Measurements from ENCODE around the gene UQCC2.

The UQCC2 gene

GRCh38 chr6:33710296-33711121, 991 bp downstream of the UQCC2 start:
- Histone ChIP-seq H3K4me3 (ENCODE audit: low read length) (peak overlapping the region; percentile 74), H3K27me3 (ENCODE audit: control insufficient read depth, insufficient read depth, low read length) (no peaks in the 10 kb centered on the region), H3K9ac (ENCODE audit: low read length) (peak overlapping the region; percentile 87), H3K36me3 (ENCODE audit: control insufficient read depth, low read depth, low read length) (peaks cover 30% of the 10 kb centered on the region), H3K9me3 (ENCODE audit: control insufficient read depth, low read depth, low read length) (no peaks in the 10 kb centered on the region), H3K27ac (ENCODE audit: low read length) (no peak overlapping the region), H3K4me1 (ENCODE audit: control insufficient read depth, low read depth, low read length) (peaks cover 11% of the 10 kb centered on the region)

GRCh38 chr6:33709605-33710295, 1.8 kb downstream of the UQCC2 start:
- peaks cover 11% of the 10 kb centered on the region for H3K4me1 ChIP-seq (ENCODE audit: control insufficient read depth, low read depth, low read length)
- H3K9ac ChIP-seq (ENCODE audit: low read length), result no peak overlapping the region
- no peaks in the 10 kb centered on the region for H3K9me3 ChIP-seq (ENCODE audit: control insufficient read depth, low read depth, low read length)
- no peak overlapping the region for H3K4me3 ChIP-seq (ENCODE audit: low read length)
- H3K27me3 ChIP-seq (ENCODE audit: control insufficient read depth, insufficient read depth, low read length), result no peaks in the 10 kb centered on the region
- peaks cover 30% of the 10 kb centered on the region for H3K36me3 ChIP-seq (ENCODE audit: control insufficient read depth, low read depth, low read length)
- H3K27ac ChIP-seq (ENCODE audit: low read length), result no peak overlapping the region

- Histone ChIP-seq H3K27ac (ENCODE audit: low read length) (no peak overlapping the region), H3K9me3 (ENCODE audit: control insufficient read depth, low read depth, low read length) (no peaks in the 10 kb centered on the region), H3K9ac (ENCODE audit: low read length) (no peak overlapping the region), H3K4me1 (ENCODE audit: control insufficient read depth, low read depth, low read length) (peaks cover 11% of the 10 kb centered on the region), H3K27me3 (ENCODE audit: control insufficient read depth, insufficient read depth, low read length) (no peaks in the 10 kb centered on the region), H3K36me3 (ENCODE audit: control insufficient read depth, low read depth, low read length) (peaks cover 30% of the 10 kb centered on the region), H3K4me3 (ENCODE audit: low read length) (no peak overlapping the region)
Observed at GRCh38 chr6:33708516-33709204, 2.8 kb downstream of the UQCC2 start.

- H3K4me3 ChIP-seq (ENCODE audit: low read length), result no peak overlapping the region
- H3K27ac ChIP-seq (ENCODE audit: low read length), result no peak overlapping the region
- no peak overlapping the region for H3K9ac ChIP-seq (ENCODE audit: low read length)
- no peaks in the 10 kb centered on the region for H3K9me3 ChIP-seq (ENCODE audit: control insufficient read depth, low read depth, low read length)
- H3K27me3 ChIP-seq (ENCODE audit: control insufficient read depth, insufficient read depth, low read length), result no peaks in the 10 kb centered on the region
- H3K4me1 ChIP-seq (ENCODE audit: control insufficient read depth, low read depth, low read length), result peaks cover 11% of the 10 kb centered on the region
- H3K36me3 ChIP-seq (ENCODE audit: control insufficient read depth, low read depth, low read length), result peaks cover 32% of the 10 kb centered on the region
Observed at GRCh38 chr6:33707771-33708170, 3.7 kb downstream of the UQCC2 start.

GRCh38 chr6:33705955-33706725, 5.4 kb downstream of the UQCC2 start:
- peaks cover 34% of the 10 kb centered on the region for H3K36me3 ChIP-seq (ENCODE audit: control insufficient read depth, low read depth, low read length)
- no peaks in the 10 kb centered on the region for H3K27me3 ChIP-seq (ENCODE audit: control insufficient read depth, insufficient read depth, low read length)
- no peak overlapping the region for H3K27ac ChIP-seq (ENCODE audit: low read length)
- no peak overlapping the region for H3K4me3 ChIP-seq (ENCODE audit: low read length)
- H3K4me1 ChIP-seq (ENCODE audit: control insufficient read depth, low read depth, low read length), result peaks cover 8% of the 10 kb centered on the region
- no peaks in the 10 kb centered on the region for H3K9me3 ChIP-seq (ENCODE audit: control insufficient read depth, low read depth, low read length)
- H3K9ac ChIP-seq (ENCODE audit: low read length), result no peak overlapping the region

- Histone ChIP-seq H3K9ac (ENCODE audit: low read length) (no peak overlapping the region), H3K36me3 (ENCODE audit: control insufficient read depth, low read depth, low read length) (peaks cover 34% of the 10 kb centered on the region), H3K27me3 (ENCODE audit: control insufficient read depth, insufficient read depth, low read length) (no peaks in the 10 kb centered on the region), H3K4me1 (ENCODE audit: control insufficient read depth, low read depth, low read length) (peaks cover under 1% of the 10 kb centered on the region), H3K9me3 (ENCODE audit: control insufficient read depth, low read depth, low read length) (no peaks in the 10 kb centered on the region), H3K4me3 (ENCODE audit: low read length) (no peak overlapping the region), H3K27ac (ENCODE audit: low read length) (no peak overlapping the region)
Observed at GRCh38 chr6:33705268-33705885, 6.1 kb downstream of the UQCC2 start.

GRCh38 chr6:33704215-33705066, 7.1 kb downstream of the UQCC2 start:
- peaks cover 3% of the 10 kb centered on the region for H3K4me1 ChIP-seq (ENCODE audit: control insufficient read depth, low read depth, low read length)
- H3K27me3 ChIP-seq (ENCODE audit: control insufficient read depth, insufficient read depth, low read length), result no peaks in the 10 kb centered on the region
- H3K27ac ChIP-seq (ENCODE audit: low read length), result no peak overlapping the region
- H3K36me3 ChIP-seq (ENCODE audit: control insufficient read depth, low read depth, low read length), result peaks cover 33% of the 10 kb centered on the region
- H3K9me3 ChIP-seq (ENCODE audit: control insufficient read depth, low read depth, low read length), result no peaks in the 10 kb centered on the region
- no peak overlapping the region for H3K4me3 ChIP-seq (ENCODE audit: low read length)
- no peak overlapping the region for H3K9ac ChIP-seq (ENCODE audit: low read length)

- H3K9ac ChIP-seq (ENCODE audit: low read length), result no peak overlapping the region
- H3K36me3 ChIP-seq (ENCODE audit: control insufficient read depth, low read depth, low read length), result peaks cover 32% of the 10 kb centered on the region
- no peak overlapping the region for H3K4me3 ChIP-seq (ENCODE audit: low read length)
- H3K4me1 ChIP-seq (ENCODE audit: control insufficient read depth, low read depth, low read length), result peaks cover 3% of the 10 kb centered on the region
- no peaks in the 10 kb centered on the region for H3K27me3 ChIP-seq (ENCODE audit: control insufficient read depth, insufficient read depth, low read length)
- H3K27ac ChIP-seq (ENCODE audit: low read length), result no peak overlapping the region
- no peaks in the 10 kb centered on the region for H3K9me3 ChIP-seq (ENCODE audit: control insufficient read depth, low read depth, low read length)
Observed at GRCh38 chr6:33702345-33702977, 9.0 kb downstream of the UQCC2 start.

GRCh38 chr6:33700391-33701050, 11.0 kb downstream of the UQCC2 start:
- Histone ChIP-seq H3K36me3 (ENCODE audit: control insufficient read depth, low read depth, low read length) (peaks cover 40% of the 10 kb centered on the region), H3K4me3 (ENCODE audit: low read length) (no peak overlapping the region), H3K27me3 (ENCODE audit: control insufficient read depth, insufficient read depth, low read length) (no peaks in the 10 kb centered on the region), H3K9me3 (ENCODE audit: control insufficient read depth, low read depth, low read length) (no peaks in the 10 kb centered on the region), H3K27ac (ENCODE audit: low read length) (no peak overlapping the region), H3K9ac (ENCODE audit: low read length) (no peak overlapping the region), H3K4me1 (ENCODE audit: control insufficient read depth, low read depth, low read length) (peaks cover 3% of the 10 kb centered on the region)
